Ammon's horn (tissue), 1 donor: ENCODE data around the gene MCMBP.
"Not testable (repeated sequence)": the region's sequence is repeated elsewhere in the genome, so short reads cannot be mapped to it uniquely, and the experiment has no call there.

Source experiments
- DNase-seq: peaks from one replicate; pipeline ENCODE4 v3.0.0-alpha.2; 2016; ENCODE audit warnings: low spot score

MCMBP gene

DNA sequence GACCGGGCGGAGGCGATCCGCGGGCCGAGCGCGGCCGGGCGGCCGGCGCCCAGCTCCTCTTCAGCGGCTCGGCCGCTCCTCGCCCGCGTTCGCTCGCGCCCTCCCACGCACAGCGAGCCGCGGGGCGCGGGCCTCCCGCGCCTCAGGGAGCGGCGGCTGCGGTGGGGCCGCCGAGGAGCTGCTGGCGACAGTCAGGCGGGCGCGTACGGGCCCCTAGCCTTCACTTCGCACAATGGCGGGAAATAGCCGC is at the start of gene MCMBP:
Gene MCMBP, minus strand, starts transcription at position 234 of the 250 bp plus-strand sequence. CDS start 259 bp downstream, outside the sequence.
- DNase-seq: no peak

DNA sequence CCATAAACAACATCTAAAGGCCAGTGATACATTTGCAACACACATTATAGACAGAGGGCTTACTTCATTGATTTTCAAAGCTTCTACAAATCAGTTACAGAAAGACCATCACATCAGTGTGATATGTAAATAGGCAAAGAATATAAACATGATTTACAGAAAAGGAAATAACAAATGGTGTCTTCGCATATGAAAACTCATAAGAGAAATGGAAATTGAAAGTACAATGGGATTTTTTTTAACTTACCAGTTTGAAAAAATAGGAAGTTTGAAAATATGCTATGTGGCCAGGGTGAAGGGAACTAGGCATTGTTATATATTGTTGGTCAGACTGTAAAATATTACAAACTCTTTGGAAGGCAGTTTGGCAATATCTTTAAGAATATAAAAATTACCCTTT is 47.2 kb upstream of the MCMBP start:
- DNase-seq: no peak

DNA sequence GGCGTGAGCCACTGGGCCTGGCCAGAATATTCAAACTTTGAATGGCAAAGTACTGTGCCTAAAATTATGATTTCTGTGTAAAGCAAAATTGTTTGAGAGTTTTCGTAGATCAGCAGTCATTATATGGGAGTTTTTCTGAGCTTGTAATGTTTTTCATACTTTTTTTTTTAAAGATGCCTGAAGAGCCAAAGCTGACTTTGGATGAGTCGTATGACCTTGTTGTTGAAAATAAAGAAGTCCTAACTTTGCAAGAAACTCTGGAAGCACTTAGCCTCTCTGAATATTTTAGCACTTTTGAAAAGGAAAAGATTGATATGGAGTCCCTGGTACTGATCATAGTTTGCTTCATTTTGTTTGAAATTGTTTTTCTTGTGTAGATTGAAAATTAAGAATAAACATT is 46.6 kb upstream of the MCMBP start:
- no peak for DNase-seq

DNA sequence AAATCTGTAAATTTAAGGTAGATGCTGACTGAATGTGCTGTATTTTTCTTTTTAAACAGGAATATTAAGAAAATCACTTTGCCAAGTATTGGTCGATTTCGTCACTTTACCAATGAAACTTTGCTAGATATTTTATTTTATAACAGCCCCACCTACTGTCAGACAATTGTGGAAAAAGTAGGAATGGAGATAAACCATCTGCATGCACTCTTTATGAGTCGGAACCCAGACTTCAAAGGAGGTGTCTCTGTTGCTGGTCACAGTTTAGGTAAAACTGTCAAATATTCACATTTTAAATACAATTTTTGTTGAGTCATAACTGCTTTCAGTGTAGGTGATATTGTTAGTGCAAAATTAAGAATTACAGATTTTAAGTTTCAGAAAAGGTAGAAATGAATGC is 45.1 kb upstream of the MCMBP start:
- DNase-seq: no peak

- DNase-seq: no peak
These were observed 38.0 kb upstream of the MCMBP start for GRCh38 chr10:119910689-119911088.

DNA sequence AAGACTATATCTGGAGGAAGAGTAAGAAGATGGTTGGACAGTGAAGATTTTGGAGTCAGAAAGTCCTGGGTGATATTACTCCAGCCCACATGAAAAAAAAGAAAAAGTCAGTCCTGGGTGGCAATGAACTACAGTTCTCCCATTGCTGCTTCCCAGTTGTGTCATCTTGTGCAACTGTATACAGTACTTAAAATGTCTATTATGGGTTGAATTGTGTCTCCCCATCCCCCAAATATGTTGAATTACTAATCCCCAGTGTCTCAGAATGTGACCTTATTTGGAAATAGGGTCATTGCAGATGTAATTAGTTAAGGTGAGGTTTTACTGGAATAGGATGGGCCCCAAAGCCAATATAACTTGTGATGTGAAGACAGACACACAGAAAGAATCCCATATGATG is 35.5 kb upstream of the MCMBP start:
- DNase-seq: no peak

GRCh38 chr10:119907695-119908094 is 35.1 kb upstream of the MCMBP start:
- DNase-seq: not testable (repeated sequence)

GRCh38 chr10:119903946-119904666 is 31.5 kb upstream of the MCMBP start:
- DNase-seq: no peak

- DNase-seq: no peak
These were observed 25.9 kb upstream of the MCMBP start for GRCh38 chr10:119898577-119898976.

DNA sequence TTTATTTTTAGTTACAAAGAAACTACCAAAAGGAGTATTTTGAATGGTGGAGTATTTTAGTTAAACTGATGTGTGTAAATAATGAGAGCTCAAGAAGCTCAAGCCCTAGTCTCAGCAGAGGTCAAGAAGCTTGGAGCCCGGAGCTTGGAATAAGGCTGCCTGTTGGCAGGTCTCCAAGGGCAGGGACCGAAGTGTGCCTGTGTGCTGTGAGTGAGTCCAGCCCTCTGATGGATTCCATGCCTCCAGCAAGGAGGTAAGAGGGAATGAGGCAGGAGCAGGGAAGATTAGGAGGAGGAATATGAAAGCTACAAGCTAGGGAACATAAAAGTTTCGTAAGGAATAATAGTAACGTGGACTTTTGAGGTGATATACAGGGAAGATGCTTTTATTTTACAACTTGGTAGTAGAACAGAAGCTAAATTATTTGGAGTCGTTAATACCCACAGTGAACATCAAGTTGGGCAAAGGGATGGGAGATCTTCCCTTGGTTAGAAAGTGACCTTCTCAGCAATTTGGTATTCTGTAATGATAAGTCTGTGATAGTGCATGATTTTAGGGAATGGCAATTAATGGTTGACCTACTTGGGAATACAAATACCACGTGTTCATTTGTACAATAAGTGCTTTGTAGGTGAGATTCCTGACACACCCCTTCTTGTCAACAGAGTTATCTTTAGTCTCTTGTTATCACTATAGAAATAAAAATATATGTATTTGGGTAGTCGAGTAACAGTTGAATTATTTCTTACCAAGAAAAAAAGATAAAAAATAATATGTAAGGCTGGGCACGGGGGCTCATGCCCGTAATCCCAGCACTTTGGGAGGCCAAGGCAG is 24.5 kb upstream of the MCMBP start:
- peak; percentile 40 for DNase-seq

- DNase-seq: no peak
These were observed 23.5 kb upstream of the MCMBP start for GRCh38 chr10:119896061-119896655.

DNA sequence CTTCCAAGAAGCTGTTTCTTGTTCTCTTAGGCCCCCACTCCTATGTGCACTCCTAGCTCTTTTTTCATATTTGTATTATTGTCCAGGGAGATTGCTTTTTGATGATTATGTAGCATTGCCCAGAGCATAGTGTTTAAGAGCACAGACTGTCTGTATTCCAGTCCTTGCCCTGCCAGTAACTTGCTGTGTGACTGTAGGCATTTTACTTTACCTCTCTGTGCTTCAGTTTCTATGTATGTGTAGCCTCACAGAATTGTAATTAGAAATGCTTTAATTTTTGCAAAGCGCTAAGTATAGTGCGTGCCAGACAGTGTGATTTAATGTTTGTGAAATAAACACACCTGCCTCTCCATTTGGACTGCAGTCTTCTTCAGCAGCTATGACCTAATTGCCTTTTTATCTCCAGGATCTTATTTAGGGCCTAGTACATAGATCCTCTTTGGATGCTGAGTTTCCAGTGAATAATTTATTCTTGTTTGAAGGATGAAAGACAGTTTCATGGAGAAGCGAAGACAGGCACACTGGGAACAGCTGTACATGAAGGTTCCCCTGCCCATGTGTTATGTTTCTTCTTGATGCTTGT is 21.3 kb upstream of the MCMBP start:
- DNase-seq: no peak

GRCh38 chr10:119893074-119893473 is 20.4 kb upstream of the MCMBP start:
- no peak for DNase-seq

DNA sequence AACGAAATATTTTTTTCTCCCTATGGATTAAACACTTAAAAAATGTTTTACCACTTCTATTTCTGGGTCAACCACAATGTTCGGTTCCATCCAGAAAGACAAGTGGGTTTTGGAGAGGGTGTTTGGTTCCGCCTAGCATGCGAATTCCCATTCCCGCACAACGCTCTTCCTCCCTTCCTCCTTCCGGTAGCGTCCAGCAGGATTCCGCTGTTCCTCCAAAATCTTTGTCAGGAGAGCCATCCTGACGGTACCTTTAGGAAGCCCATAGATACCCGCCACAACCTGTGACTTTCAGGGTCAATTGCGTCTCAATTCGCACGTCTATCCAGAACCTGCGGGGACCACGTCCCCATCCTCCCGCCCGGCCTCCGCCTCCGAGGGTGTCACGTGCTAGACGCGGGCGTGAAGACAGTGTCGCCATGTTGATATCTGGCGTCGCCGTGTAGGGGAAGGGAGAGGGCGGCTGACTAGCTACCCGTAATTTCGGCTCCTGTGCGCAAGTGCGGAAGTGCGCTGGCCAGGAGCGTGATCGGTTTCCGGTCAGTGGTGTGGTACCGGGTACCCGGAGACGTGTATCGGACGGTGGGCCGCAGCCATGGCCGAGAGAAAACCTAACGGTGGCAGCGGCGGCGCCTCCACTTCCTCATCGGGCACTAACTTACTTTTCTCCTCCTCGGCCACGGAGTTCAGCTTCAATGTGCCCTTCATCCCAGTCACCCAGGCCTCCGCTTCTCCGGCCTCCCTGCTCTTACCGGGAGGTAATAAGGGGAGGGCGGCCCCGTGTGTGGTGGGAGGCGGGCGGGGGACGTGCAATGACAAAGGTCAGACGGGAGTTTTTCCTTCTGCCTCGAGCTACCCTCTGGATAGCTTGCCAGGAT is 19.8 kb upstream of the MCMBP start, which contains the start of gene SEC23IP:
Gene SEC23IP, plus strand, starts transcription at position 543 of the 878 bp plus-strand sequence. Its CDS starts 53 bp downstream, at position 596.
- peak; percentile 99 for DNase-seq

- DNase-seq: not testable (repeated sequence)
These were observed 19.2 kb upstream of the MCMBP start for GRCh38 chr10:119891849-119892187.

GRCh38 chr10:119890307-119890706 is 17.7 kb upstream of the MCMBP start:
- not testable (repeated sequence) for DNase-seq

DNA sequence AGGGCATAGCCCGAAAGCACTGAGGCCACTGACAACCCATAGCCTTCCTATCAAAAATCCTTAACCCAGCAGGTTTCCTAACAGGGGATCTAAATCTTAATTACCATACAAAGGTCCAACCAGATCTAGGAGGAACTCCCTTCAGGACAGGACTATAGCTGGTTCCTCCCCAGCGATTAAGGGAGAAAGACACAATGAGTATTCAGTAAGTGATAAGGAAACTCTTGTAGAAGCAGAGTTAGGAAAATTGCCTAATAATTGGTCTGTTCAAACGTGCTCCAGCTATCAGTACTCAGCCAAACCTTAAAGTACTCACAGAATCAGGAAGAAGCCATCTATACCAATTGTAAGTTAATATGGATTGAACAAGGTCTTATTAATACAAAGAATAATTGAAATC is 16.6 kb upstream of the MCMBP start:
- DNase-seq: not testable (repeated sequence)

- not testable (repeated sequence) for DNase-seq
These were observed 16.1 kb upstream of the MCMBP start for GRCh38 chr10:119888715-119889114.

- not testable (repeated sequence) for DNase-seq
These were observed 13.4 kb upstream of the MCMBP start for GRCh38 chr10:119886070-119886469.

GRCh38 chr10:119883901-119884611 is 11.4 kb upstream of the MCMBP start:
- not testable (repeated sequence) for DNase-seq

GRCh38 chr10:119878524-119878923 is 5.9 kb upstream of the MCMBP start:
- no peak for DNase-seq
